ENCODE data around the gene AKNA.

The AKNA gene, protein sequence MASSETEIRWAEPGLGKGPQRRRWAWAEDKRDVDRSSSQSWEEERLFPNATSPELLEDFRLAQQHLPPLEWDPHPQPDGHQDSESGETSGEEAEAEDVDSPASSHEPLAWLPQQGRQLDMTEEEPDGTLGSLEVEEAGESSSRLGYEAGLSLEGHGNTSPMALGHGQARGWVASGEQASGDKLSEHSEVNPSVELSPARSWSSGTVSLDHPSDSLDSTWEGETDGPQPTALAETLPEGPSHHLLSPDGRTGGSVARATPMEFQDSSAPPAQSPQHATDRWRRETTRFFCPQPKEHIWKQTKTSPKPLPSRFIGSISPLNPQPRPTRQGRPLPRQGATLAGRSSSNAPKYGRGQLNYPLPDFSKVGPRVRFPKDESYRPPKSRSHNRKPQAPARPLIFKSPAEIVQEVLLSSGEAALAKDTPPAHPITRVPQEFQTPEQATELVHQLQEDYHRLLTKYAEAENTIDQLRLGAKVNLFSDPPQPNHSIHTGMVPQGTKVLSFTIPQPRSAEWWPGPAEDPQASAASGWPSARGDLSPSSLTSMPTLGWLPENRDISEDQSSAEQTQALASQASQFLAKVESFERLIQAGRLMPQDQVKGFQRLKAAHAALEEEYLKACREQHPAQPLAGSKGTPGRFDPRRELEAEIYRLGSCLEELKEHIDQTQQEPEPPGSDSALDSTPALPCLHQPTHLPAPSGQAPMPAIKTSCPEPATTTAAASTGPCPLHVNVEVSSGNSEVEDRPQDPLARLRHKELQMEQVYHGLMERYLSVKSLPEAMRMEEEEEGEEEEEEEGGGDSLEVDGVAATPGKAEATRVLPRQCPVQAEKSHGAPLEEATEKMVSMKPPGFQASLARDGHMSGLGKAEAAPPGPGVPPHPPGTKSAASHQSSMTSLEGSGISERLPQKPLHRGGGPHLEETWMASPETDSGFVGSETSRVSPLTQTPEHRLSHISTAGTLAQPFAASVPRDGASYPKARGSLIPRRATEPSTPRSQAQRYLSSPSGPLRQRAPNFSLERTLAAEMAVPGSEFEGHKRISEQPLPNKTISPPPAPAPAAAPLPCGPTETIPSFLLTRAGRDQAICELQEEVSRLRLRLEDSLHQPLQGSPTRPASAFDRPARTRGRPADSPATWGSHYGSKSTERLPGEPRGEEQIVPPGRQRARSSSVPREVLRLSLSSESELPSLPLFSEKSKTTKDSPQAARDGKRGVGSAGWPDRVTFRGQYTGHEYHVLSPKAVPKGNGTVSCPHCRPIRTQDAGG (N-terminal part only)

DNA sequence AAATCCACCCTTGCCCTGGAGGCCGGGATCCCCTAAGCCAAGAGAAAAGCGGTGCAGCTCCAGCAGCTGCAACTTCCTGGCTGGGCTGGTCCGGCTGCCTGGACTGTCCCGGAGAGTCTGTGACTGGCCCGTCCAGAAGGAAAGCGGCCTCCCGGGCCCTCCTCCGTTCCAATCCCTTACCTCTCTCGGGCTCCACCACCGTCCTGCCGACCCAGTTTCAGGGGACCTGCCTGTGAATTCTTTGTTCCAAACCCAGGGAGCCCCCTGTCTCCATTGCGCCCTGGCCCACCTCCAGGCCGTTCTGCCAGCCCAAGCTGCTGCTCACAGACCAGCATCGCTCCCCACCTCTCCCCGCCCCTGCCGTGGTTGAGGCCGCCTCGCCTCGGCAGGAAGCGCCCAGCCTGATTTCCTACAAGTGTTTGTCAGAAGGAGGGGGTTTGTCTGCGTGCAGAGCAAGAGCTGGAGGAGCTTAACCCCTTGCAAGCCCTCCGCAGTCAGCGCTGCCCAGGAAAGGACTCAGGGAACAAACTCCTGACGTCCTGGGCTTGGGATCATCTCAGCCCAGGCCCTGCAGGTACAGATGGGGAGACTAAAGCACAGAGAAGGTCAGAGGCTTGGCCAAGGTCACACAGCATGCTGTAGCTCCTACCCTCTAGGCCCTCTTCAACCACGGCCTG is at the start of gene AKNA:
AKNA (minus strand) TSS at position 303 of the 677 bp plus-strand sequence. CDS start 6,649 bp downstream, outside the sequence.
- DNase-seq, result peak; percentile 82

DNA sequence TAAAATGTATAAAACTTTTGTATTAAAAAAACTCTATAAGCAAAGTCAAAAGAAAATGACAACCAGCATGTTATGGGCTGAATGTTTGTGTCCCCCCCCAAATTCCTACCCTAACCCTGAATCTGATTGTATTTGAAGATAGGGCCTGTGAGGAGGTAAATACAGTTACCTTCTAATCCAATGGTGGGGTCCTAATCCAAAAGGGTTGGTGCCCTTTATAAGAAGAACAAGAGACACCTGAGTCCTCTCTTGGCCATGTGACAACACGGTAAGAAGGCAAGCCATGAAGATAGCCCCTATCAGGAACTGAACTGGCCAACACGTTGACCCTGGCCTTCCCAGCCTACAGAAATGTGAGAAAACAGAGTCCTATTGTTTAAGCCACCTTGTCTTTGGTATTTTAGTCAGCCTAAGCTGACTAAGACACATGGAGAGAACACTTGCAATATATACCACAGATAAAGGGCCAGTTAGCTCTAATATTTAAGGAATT is 49.7 kb upstream of the AKNA start:
- no peak for DNase-seq

DNA sequence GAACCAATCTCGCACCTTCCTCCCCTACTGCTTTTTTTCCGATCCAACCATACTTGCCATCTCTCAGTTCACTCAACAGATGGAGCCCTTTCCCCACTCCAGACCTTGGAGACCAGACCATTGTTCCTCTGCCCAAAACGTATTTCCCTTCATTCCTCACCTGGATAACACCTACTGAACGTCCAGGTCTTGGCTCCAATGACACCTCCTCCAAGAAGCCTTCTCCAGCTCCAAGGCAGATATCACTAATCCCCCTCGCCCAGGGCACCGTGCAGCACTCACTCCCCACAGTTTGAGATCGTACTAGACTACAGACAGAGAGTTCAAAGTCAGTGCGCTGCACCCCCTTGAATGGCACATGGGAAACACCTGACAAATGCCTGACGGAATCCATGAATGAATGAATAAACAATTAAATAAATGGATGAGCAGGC is 47.1 kb upstream of the AKNA start:
- DNase-seq, result no peak

- no peak for DNase-seq
These were observed 46.0 kb upstream of the AKNA start for GRCh38 chr9:114433720-114434255.

DNA sequence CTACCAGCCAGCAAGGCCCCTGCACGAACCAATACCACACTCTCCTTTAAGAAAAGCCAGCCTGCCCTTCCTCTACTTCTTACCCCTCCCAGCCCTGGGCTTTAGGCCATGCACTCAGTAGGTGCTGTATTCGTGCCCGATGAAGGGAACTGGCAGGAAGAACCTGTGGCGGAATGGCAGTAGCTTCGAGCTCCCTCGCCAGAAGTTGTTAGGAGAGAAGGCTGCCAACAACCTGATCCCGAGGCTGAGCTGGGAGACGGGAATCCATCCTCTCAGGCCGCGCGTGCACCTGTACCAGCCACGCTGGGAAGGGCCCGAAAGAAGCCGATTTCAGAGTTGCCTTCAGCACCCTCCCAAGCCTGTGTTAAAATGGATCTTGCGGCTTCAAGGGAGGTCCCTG is 45.3 kb upstream of the AKNA start:
- no peak for DNase-seq

DNA sequence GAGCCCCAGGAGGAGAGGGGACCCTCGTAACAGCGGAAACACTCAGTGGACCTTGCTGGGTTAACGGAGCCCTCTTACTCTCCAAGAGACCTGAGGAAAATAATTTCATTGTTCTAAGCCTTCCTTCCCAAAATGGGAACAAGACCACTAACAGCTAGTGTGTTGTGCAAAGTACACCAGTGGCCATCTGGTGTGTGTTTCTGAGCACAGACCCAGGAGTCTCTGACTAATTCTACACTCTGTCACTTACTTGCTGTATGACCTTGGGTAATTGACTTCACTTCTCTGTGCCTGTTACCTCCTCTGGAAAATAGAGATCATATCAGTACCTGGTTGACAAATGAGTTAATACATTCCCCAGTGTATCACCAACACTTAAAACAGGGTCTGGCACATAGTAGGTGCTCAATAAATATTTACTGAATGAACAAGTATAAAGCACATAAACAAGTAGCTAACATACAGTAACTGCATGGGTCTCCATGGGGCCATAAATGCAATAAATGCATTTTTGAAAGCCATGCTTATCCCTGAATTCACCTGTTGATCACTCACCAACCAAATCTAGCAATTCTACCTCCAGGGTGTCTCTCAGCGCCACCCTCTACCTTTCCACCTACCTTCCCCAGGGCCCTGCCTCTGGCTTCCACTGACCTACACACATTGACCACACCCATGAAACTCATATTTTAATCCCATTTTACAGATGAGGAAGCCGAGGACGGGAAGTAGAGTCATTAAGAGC is 44.7 kb upstream of the AKNA start:
- no peak for DNase-seq

DNA sequence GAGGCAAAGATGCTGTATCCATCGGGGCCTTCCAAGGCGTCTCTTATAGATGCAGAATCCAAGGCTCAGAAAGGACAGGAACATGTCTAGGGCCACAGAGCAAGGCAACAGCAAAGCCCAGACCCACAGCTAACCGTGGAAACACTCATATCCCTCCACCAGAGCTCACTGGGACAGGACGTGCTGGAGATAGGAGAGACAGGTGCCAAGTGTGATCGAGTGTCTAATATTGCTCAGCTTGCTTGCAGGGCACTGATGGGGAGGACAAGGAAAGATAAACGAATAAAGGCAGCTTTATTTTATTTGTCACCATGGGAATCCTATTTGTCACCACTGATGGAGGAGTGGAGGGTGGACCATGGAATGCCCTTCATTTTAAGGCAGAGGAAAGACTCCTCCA is 44.0 kb upstream of the AKNA start:
- DNase-seq, result no peak

- DNase-seq, result no peak
These were observed 43.2 kb upstream of the AKNA start for GRCh38 chr9:114431003-114431402.

- DNase-seq, result no peak
These were observed 42.7 kb upstream of the AKNA start for GRCh38 chr9:114430457-114430856.

DNA sequence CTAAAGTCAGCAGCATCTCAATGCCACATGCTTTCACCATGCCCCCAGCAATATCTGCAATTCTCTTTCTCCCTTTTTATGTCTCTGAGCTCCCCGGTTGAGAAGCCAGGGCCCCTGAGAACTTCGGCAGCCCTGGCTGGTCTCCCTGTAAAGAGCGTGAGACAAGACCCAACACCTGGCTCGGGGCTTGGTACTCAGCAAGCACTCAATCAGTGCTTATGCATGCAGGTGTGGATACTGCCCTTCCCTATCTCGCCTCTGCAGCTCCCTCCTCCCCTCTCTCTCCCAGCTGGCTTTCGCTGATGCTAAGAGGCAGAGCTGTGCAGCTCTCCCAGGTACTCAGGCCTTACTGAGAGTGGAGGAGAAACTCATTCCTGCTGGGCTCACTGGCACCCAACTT is 41.7 kb upstream of the AKNA start:
- DNase-seq, result no peak

DNA sequence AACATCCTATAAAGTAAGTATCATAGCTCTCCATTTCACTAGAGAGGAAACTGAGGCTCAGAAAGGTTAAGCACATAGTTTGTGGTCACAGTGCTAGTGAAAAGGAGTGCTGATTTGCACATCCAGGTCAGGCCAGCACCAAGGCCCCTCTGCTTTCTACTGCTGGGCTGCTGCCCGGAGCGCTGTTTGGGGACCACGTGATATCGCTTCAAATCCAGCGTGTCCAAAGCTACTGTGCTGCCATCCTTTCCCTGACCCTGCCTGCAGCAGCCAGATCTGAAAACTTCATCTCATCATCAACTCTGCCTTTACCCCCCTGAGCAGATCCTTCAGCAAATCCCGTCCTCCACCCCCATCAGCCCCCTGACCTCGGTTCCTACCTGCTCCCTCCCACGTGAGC is 40.7 kb upstream of the AKNA start:
- no peak for DNase-seq

GRCh38 chr9:114427644-114428043 is 39.9 kb upstream of the AKNA start:
- DNase-seq, result no peak

GRCh38 chr9:114426046-114426948 is 38.5 kb upstream of the AKNA start:
- DNase-seq, result no peak

DNA sequence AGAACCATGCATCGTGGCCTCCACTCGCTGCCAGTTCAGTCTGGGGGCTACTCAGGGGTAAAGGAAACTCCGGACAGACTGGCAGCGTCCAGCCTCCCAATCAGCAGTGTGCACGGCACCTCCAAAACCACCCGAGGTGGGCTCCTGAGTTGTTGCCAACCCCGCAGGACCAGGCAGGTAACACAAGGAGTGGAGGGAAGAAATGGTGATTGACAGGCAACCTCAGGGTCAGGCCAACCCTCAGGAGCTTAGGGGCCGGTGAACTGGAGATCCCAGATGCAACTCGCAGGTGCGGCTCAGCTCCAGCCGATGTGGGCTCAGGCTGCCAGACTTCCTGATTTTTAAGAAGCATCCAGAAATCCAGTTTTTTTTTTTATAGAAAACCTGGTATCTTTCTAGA is 37.3 kb upstream of the AKNA start:
- no peak for DNase-seq

- no peak for DNase-seq
These were observed 36.3 kb upstream of the AKNA start for GRCh38 chr9:114424126-114424525.

GRCh38 chr9:114423181-114423580 is 35.4 kb upstream of the AKNA start:
- no peak for DNase-seq

DNA sequence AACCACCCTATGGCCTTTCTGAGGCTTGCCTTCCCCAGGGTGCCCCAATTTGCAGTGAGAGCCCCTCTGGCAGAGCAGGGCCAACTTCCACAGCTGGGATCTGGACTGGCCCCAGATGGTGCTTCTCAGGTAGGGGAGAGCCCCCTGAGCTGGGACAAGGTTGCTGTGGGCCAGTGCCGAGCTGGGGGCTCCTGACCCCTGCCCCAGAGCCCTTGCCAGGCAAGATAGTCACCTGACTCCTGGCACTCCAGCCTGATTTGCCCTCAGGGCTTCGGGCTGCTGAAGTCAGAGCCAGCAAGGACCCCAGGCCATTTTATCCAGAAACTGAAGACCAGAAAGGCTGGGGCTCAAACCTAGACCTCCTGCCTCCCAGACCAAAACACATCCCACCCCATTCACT is 33.4 kb upstream of the AKNA start:
- no peak for DNase-seq

DNA sequence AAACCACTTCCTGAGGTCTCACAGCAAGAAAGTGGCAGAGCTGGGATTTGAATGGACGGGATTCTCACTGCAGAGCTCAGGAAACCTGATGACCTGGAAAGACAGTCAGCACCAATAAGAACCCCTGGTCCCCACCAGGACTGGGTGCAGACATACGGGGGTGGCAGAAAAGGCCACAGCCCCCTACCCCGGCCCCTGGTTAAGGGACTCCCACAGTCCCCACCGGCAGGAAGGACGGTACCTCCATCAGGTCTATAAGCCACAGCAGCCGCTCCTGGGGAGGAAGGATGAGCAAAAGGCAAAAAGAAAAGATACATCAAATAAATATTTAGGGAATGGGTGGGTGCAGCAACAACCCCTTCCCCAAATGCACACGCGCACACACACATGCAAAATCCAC is 32.0 kb upstream of the AKNA start:
- DNase-seq, result no peak

DNA sequence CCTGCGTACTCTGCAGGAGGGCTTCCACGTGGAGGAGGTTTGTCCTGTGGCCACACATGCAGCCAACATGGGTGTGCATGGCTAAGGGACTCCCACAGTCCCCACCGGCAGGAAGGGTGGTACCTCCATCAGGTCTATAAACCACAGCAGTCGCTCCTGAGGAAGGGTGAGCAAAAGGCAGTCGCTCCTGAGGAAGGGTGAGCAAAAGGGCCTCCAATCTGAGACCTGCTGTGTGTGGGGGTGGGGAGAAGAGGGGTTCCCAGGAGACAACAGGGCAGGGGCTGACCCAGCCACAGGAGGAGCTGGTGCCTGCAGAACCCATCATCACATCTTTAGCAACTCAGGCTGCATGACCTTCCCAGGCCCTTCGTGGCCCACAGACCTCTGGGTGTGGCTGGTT is 30.3 kb upstream of the AKNA start:
- DNase-seq, result no peak

- no peak for DNase-seq
These were observed 29.7 kb upstream of the AKNA start for GRCh38 chr9:114417511-114417910.

Data from stimulated activated naive CD4-positive, alpha-beta T cell treated with Interleukin-2 at 50 U/mL for 16 hours (primary cell).